Activated CD8-positive, alpha-beta memory T cell treated with anti-CD3 and anti-CD28 coated beads, Interleukin-2, amount 50 U/mL, for 1 hour (primary cell): ENCODE data around the gene CCDC178.
"Not testable (repeated sequence)": the region's sequence is repeated elsewhere in the genome, so short reads cannot be mapped to it uniquely, and the experiment has no call there.

ENCODE experiments used
- DNase-seq: peaks from one replicate; pipeline ENCODE4 v3.0.0-alpha.2; 2020; ENCODE audit errors: extremely low read depth

CCDC178 gene

GRCh38 chr18:33355263-33355662, 85.3 kb downstream of the CCDC178 start:
- no peak for DNase-seq

GRCh38 chr18:33350256-33350655, 90.3 kb downstream of the CCDC178 start:
- no peak for DNase-seq

- not testable (repeated sequence) for DNase-seq
Observed at GRCh38 chr18:33339733-33340132, 100.8 kb downstream of the CCDC178 start.

GRCh38 chr18:33334781-33335180, 105.7 kb downstream of the CCDC178 start:
- DNase-seq = no peak

- no peak for DNase-seq
Observed at GRCh38 chr18:33330711-33331110, 109.8 kb downstream of the CCDC178 start.

GRCh38 chr18:33326975-33327374, 113.5 kb downstream of the CCDC178 start:
- DNase-seq = no peak

GRCh38 chr18:33317640-33318039, 122.9 kb downstream of the CCDC178 start:
- no peak for DNase-seq

GRCh38 chr18:33316146-33316587, 124.4 kb downstream of the CCDC178 start:
- no peak for DNase-seq

- DNase-seq = no peak
Observed at GRCh38 chr18:33307520-33307919, 133.0 kb downstream of the CCDC178 start.

- no peak for DNase-seq
Observed at GRCh38 chr18:33304277-33304676, 136.2 kb downstream of the CCDC178 start.

- no peak for DNase-seq
Observed at GRCh38 chr18:33291539-33291938, 149.0 kb downstream of the CCDC178 start.

GRCh38 chr18:33288082-33288716, 152.3 kb downstream of the CCDC178 start:
- DNase-seq = no peak

GRCh38 chr18:33282709-33283333, 157.7 kb downstream of the CCDC178 start:
- no peak for DNase-seq

- DNase-seq = no peak
Observed at GRCh38 chr18:33282142-33282541, 158.4 kb downstream of the CCDC178 start.

GRCh38 chr18:33277431-33277830, 163.1 kb downstream of the CCDC178 start:
- no peak for DNase-seq

- DNase-seq = no peak
Observed at GRCh38 chr18:33275843-33276242, 164.7 kb downstream of the CCDC178 start.

- DNase-seq = no peak
Observed at GRCh38 chr18:33270297-33270696, 170.2 kb downstream of the CCDC178 start.

GRCh38 chr18:33269223-33269622, 171.3 kb downstream of the CCDC178 start:
- DNase-seq = no peak

- DNase-seq = no peak
Observed at GRCh38 chr18:33264566-33264965, 176.0 kb downstream of the CCDC178 start.

- DNase-seq = no peak
Observed at GRCh38 chr18:33239298-33239697, 201.2 kb downstream of the CCDC178 start.

GRCh38 chr18:33232318-33232626, 208.2 kb downstream of the CCDC178 start:
- no peak for DNase-seq

GRCh38 chr18:33231474-33232317, 208.8 kb downstream of the CCDC178 start:
- DNase-seq = no peak

- no peak for DNase-seq
Observed at GRCh38 chr18:33212363-33212762, 228.2 kb downstream of the CCDC178 start.
